Omental fat pad (tissue), 4 donors: ENCODE results near the gene AGPS. TPM values are rescaled to one million over a fixed set of nuclear protein-coding genes. Genes with fewer than 3 reads are reported as not detected.

Experiments
- ATAC-seq: fragments of 150-250 bp; one replicate; pipeline ENCODE4 v1.9.1; 2016; ENCODE audit warnings: mild to moderate bottlenecking, moderate library complexity; ENCODE audit not compliant: low FRiP score
- DNase-seq: peaks from one replicate; pipeline ENCODE4 v3.0.0-alpha.2; 2019; ENCODE audit warnings: low spot score
- small RNA-seq: library from RNA; depleted of rRNA; stranded (forward); fragments of <200 nt; gene quantifications from one replicate; pipeline ENCODE3, GENCODE V24; 2016
- total RNA-seq, 4 donors: library from RNA; depleted of rRNA; stranded (reverse); fragments of >200 nt; gene quantifications; one replicate each; pipeline ENCODE4 v1.1.0, GENCODE V29; 2016
- TF ChIP-seq, protein P1 (sequence below), 3 donors: fragments of 450-650 bp; IDR thresholded peaks; one replicate each; pipeline ENCODE4 v1.5.1; 2016 to 2017; ENCODE audit warnings: antibody characterized with exemption in 3 of 3, mild to moderate bottlenecking in 3 of 3, moderate library complexity in 2 of 3

AGPS gene
- total RNA-seq, 4 donors from 2014 or later = 21.6 to 33.0 (median 29.0) TPM

GRCh38 chr2:177592945-177593344 lies 200.4 kb downstream of the AGPS start:
- TF ChIP-seq, protein P1, sequence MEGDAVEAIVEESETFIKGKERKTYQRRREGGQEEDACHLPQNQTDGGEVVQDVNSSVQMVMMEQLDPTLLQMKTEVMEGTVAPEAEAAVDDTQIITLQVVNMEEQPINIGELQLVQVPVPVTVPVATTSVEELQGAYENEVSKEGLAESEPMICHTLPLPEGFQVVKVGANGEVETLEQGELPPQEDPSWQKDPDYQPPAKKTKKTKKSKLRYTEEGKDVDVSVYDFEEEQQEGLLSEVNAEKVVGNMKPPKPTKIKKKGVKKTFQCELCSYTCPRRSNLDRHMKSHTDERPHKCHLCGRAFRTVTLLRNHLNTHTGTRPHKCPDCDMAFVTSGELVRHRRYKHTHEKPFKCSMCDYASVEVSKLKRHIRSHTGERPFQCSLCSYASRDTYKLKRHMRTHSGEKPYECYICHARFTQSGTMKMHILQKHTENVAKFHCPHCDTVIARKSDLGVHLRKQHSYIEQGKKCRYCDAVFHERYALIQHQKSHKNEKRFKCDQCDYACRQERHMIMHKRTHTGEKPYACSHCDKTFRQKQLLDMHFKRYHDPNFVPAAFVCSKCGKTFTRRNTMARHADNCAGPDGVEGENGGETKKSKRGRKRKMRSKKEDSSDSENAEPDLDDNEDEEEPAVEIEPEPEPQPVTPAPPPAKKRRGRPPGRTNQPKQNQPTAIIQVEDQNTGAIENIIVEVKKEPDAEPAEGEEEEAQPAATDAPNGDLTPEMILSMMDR (IDR thresholded peaks at IDR 0.05) = no peak
- ATAC-seq (no peak), DNase-seq (no peak)

GRCh38 chr2:177593402-177593801 lies 200.8 kb downstream of the AGPS start:
- no peak for ATAC-seq
- TF ChIP-seq, protein P1 (IDR thresholded peaks at IDR 0.05) = no peak

More at GRCh38 chr2:177593402-177593801, 200.8 kb downstream of the AGPS start:
- DNase-seq = no peak

Small RNAs within 50 kb of the gene (small RNA-seq; reads per million reads assigned to genes)
- not detected for gene RF01210

Other genes starting within 250 kb of the AGPS start
- gene HNRNPA3, start 180.0 kb upstream of the AGPS start, total RNA-seq = 10 to 100 TPM; 53.1 to 92.4 (median 67.0) TPM
- 100 to 1,000 TPM in 2 of 4 donors, 10 to 100 TPM in 2; 88.5 to 140 (median 106) TPM for gene NFE2L2, start 128.0 kb upstream of the AGPS start, total RNA-seq